ENCODE measurements around the gene ABI3BP.

DNA sequence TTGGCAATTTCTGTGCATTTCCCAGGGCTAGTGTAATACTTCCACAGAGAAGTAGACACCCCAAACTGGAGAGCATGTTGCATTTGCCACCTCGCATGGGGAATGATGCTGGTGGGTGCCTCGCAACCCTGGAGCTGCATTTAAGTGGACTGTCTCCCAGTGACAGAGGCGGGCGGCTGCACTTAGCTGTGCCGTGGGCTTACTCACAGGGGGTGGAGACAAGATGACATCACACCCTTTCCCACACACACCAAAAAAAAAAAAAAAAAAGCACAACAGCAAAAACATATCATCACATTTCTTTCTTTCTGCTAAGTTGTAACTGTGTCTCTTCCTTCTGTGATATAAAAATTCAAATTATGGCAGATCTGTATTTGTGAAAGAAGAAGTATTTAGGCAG, at the start of gene ABI3BP:
- TF ChIP-seq, protein P1, sequence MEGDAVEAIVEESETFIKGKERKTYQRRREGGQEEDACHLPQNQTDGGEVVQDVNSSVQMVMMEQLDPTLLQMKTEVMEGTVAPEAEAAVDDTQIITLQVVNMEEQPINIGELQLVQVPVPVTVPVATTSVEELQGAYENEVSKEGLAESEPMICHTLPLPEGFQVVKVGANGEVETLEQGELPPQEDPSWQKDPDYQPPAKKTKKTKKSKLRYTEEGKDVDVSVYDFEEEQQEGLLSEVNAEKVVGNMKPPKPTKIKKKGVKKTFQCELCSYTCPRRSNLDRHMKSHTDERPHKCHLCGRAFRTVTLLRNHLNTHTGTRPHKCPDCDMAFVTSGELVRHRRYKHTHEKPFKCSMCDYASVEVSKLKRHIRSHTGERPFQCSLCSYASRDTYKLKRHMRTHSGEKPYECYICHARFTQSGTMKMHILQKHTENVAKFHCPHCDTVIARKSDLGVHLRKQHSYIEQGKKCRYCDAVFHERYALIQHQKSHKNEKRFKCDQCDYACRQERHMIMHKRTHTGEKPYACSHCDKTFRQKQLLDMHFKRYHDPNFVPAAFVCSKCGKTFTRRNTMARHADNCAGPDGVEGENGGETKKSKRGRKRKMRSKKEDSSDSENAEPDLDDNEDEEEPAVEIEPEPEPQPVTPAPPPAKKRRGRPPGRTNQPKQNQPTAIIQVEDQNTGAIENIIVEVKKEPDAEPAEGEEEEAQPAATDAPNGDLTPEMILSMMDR (IDR thresholded peaks at IDR 0.05): no peak
- TF ChIP-seq POLR2A (IDR thresholded peaks at IDR 0.05): no peak

All from Peyer's patch (tissue), 4 donors.